ENCODE results near the gene CDR2L.

GRCh38 chr17:74992223-74992622 lies 4.8 kb downstream of the CDR2L start:
- TF ChIP-seq EP300 (IDR thresholded peaks at IDR 0.05) (no peak), CTCF (IDR thresholded peaks at IDR 0.05) (no peak)
